Measurements from ENCODE around the gene PAMR1. TPM values are rescaled to one million over a fixed set of nuclear protein-coding genes. Genes with fewer than 3 reads are reported as not detected.

PAMR1 gene
- total RNA-seq, 2 donors from 2014 or later, result 0.99 to 3.6 TPM

- WGBS, 2 donors, result 65 to 74% methylated on average over 4 of the region's 4 CpGs
- intact Hi-C loops (cut with DNase I), result no loop called here
These were observed 132.3 kb downstream of the PAMR1 start for GRCh38 chr11:35393098-35393497.

GRCh38 chr11:35391922-35392688, 133.3 kb downstream of the PAMR1 start:
- Histone ChIP-seq H3K4me1 (peaks cover 63% of the 10 kb centered on the region), H3K36me3 (replicated peaks in 1 of 2; ENCODE audit: insufficient read depth in 1 of 2, low read depth in 2 of 2) (no peaks in the 10 kb centered on the region), H3K9me3 (no peaks in the 10 kb centered on the region), H3K27ac (peak overlapping the region; percentile 76 to 87 (median 82)), H3K27me3 (no peaks in the 10 kb centered on the region), H3K4me3 (no peak overlapping the region)
- ATAC-seq, result peak; percentile 57
- TF ChIP-seq CTCF (IDR thresholded peaks at IDR 0.05) (peak; percentile 73 to 94 (median 90)), POLR2A (IDR thresholded peaks at IDR 0.05) (no peak)
- intact Hi-C loops (cut with DNase I), result no loop called here
- WGBS, 2 donors, result 10 to 12% methylated on average over 13 of the region's 13 CpGs
- peak; percentile 78 to 88 (median 80) for DNase-seq

More at GRCh38 chr11:35393098-35393497, 132.3 kb downstream of the PAMR1 start:
- ATAC-seq (no peak), DNase-seq (no peak)
- Histone ChIP-seq H3K9me3 (no peaks in the 10 kb centered on the region), H3K4me3 (no peak overlapping the region), H3K27ac (peak overlapping the region in 2 of 4 donors; percentile 76 to 87), H3K36me3 (replicated peaks in 1 of 2; ENCODE audit: insufficient read depth in 1 of 2, low read depth in 2 of 2) (no peaks in the 10 kb centered on the region), H3K27me3 (no peaks in the 10 kb centered on the region), H3K4me1 (peaks cover 53% of the 10 kb centered on the region)
- TF ChIP-seq POLR2A (IDR thresholded peaks at IDR 0.05) (no peak), CTCF (IDR thresholded peaks at IDR 0.05) (no peak)

GRCh38 chr11:35390737-35391682, 134.4 kb downstream of the PAMR1 start:
- WGBS, 2 donors, result 40 to 46% methylated on average over 13 of the region's 13 CpGs
- Histone ChIP-seq H3K4me1 (peaks cover 70% of the 10 kb centered on the region), H3K9me3 (no peaks in the 10 kb centered on the region), H3K27me3 (no peaks in the 10 kb centered on the region), H3K4me3 (no peak overlapping the region), H3K36me3 (replicated peaks in 1 of 2; ENCODE audit: insufficient read depth in 1 of 2, low read depth in 2 of 2) (no peaks in the 10 kb centered on the region), H3K27ac (peak overlapping the region; percentile 76 to 87 (median 82))
- intact Hi-C loops (cut with DNase I), result no loop called here
- TF ChIP-seq CTCF (IDR thresholded peaks at IDR 0.05) (no peak), POLR2A (IDR thresholded peaks at IDR 0.05) (no peak)
- ATAC-seq, result peak; percentile 73
- peak; percentile 35 to 83 (median 67) for DNase-seq

- WGBS, 2 donors, result 24 to 28% methylated on average over 6 of the region's 6 CpGs
- Histone ChIP-seq H3K27me3 (no peaks in the 10 kb centered on the region), H3K27ac (peak overlapping the region; percentile 40 to 83 (median 79)), H3K4me1 (peaks cover 70% of the 10 kb centered on the region), H3K36me3 (replicated peaks in 1 of 2; ENCODE audit: insufficient read depth in 1 of 2, low read depth in 2 of 2) (no peaks in the 10 kb centered on the region), H3K9me3 (no peaks in the 10 kb centered on the region), H3K4me3 (no peak overlapping the region)
- TF ChIP-seq POLR2A (IDR thresholded peaks at IDR 0.05) (no peak), CTCF (IDR thresholded peaks at IDR 0.05) (peak in 1 of 7 experiments; percentile 8)
- ATAC-seq (peak; percentile 61), DNase-seq (peak in 2 of 4 donors; percentile 25 to 49)
- intact Hi-C loops (cut with DNase I), result no loop called here
These were observed 135.4 kb downstream of the PAMR1 start for GRCh38 chr11:35389897-35390465.
